ENCODE data around the gene CD2.
"Not testable (repeated sequence)": the region's sequence is repeated elsewhere in the genome, so short reads cannot be mapped to it uniquely, and the experiment has no call there.

CD2 gene

DNA sequence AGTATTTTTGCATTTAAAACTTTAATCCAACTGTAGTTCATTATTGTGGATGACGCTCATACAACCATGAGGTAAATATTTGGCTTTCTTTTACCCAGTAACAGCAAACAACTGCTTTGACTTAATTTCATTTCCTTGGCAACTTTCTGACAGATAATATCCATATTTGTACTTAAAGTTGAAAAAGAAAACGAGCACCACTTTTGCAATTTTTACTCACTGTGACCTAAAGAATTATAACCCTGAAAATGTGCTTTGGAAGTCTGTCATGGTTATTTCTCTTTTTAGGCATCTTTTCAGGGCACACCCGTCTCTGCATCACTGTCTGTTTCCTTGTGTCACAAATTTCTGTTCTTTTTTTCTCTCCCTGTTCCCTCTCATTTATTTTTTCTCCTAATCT is 918 bp upstream of the CD2 start:
- ChIA-PET CTCF (interaction anchor here (3.1 kb wide), 1 partner anchor 11 kb away, joined by 22 read pairs; no protein-coding TSS in a partner anchor), POLR2A (no interaction called here)
- TF ChIP-seq, protein P1, sequence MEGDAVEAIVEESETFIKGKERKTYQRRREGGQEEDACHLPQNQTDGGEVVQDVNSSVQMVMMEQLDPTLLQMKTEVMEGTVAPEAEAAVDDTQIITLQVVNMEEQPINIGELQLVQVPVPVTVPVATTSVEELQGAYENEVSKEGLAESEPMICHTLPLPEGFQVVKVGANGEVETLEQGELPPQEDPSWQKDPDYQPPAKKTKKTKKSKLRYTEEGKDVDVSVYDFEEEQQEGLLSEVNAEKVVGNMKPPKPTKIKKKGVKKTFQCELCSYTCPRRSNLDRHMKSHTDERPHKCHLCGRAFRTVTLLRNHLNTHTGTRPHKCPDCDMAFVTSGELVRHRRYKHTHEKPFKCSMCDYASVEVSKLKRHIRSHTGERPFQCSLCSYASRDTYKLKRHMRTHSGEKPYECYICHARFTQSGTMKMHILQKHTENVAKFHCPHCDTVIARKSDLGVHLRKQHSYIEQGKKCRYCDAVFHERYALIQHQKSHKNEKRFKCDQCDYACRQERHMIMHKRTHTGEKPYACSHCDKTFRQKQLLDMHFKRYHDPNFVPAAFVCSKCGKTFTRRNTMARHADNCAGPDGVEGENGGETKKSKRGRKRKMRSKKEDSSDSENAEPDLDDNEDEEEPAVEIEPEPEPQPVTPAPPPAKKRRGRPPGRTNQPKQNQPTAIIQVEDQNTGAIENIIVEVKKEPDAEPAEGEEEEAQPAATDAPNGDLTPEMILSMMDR (IDR thresholded peaks at IDR 0.05; ENCODE audit: control extremely low read depth, extremely low read depth, low read depth, missing control alignments): no peak
- no peak for DNase-seq (ENCODE audit: extremely low spot score)

DNA sequence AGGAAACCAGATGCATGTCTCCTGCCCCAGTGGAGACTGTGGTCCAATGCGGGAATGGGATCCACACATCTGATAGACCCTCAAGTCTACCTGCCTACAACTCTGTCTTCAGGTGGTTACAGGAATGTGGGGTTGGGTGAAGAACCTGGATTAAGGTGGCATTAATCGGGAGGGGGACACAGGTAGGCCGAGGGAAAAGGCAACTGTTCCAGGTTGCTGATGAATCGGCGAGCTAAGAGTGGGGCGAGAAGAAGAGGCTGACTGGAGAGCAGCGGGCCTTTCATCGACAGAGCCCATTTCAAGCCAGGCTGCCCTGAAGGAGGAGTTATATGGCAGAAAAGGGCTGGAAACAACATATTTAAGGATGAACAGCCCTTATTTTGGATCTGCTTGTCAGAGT is 836 bp downstream of the CD2 start:
- POLR2A ChIA-PET: no interaction called here
- DNase-seq (ENCODE audit: extremely low spot score): no peak
- CTCF ChIA-PET: interaction anchor here (0.8 to 3.1 kb wide), 5 partner anchors 9 to 52 kb away, joined by 3 to 22 read pairs (median 4); no protein-coding TSS in a partner anchor
- TF ChIP-seq, protein P1 (IDR thresholded peaks at IDR 0.05; ENCODE audit: control extremely low read depth, extremely low read depth, low read depth, missing control alignments): no peak

DNA sequence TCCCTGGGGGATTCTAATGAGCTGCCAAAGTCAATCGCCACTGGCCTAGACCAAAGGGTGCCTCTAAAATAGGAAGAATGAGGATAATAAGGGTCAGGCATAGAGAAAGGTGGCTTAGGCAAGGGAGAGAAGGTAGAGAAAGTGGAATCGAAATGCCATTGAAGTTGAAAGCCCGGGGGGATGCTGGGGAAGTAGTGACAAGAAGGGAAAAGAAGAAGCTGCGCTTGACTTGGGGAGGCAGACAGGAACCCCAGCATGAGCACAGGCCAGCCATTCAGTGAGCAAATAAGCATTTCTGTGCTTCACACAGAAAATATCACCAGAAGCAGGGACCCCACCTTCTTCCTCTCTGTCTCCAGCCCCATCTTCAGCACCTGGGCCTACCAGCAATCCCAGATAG is 1.5 kb downstream of the CD2 start:
- ChIA-PET CTCF (interaction anchor here (0.8 to 1.2 kb wide), 3 partner anchors 9 to 62 kb away, joined by 3 read pairs; no protein-coding TSS in a partner anchor), POLR2A (no interaction called here)
- no peak for DNase-seq (ENCODE audit: extremely low spot score)
- TF ChIP-seq, protein P1 (IDR thresholded peaks at IDR 0.05; ENCODE audit: control extremely low read depth, extremely low read depth, low read depth, missing control alignments): no peak

DNA sequence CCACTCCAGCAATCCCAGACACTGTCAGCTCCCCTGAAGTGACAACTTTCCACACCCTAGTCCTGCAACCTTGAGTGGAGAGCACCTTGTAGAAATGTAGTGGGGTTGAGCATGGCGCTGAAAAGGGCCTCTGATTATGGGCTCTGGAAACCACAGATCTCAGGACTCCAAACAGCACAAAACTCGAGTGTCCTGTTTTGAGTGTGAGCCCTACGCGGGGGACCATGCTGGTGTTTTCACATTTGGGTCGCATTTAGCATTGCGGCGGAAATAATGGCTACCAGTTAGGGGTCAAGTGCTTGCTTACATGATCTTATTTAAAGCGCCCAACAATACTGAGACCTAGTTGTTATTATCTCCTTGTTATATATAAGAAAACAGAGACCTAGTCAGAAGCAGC is 1.9 kb downstream of the CD2 start:
- POLR2A ChIA-PET; DNase-seq (ENCODE audit: extremely low spot score): not testable (repeated sequence)
- CTCF ChIA-PET: interaction anchor here (0.8 to 1.2 kb wide), 3 partner anchors 8 to 62 kb away, joined by 3 read pairs; no protein-coding TSS in a partner anchor

DNA sequence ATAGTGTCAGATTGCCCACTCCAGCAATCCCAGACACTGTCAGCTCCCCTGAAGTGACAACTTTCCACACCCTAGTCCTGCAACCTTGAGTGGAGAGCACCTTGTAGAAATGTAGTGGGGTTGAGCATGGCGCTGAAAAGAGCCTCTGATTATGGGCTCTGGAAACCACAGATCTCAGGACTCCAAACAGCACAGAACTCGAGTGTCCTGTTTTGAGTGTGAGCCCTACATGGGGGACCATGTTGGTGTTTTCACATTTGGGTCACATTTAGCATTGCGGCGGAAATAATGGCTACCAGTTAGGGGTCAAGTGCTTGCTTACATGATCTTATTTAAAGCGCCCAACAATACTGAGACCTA is 4.2 kb downstream of the CD2 start:
- CTCF ChIA-PET; POLR2A ChIA-PET; DNase-seq (ENCODE audit: extremely low spot score): not testable (repeated sequence)

DNA sequence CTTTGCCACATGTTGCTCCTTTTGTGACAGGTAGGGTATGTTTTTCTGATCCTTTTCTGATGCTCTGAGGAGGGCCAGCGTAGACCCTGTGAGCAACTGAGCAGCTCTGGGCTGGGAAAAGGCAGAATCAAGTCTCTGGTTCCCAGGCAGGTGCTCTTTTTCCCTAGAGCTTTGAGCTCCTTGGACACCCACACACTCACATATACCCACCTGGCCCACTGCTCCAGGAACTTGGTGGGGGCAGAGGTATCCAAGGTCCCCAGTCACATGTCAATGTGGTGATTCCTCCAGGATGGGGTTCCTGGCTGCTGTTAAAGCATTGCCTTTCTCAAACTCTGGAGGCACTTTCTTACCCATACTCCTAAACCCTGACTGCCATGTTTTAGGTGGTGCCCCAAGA is 5.4 kb downstream of the CD2 start:
- POLR2A ChIA-PET: no interaction called here
- DNase-seq (ENCODE audit: extremely low spot score): no peak
- CTCF ChIA-PET: interaction anchor here (0.9 to 1.4 kb wide), 2 partner anchors 21 to 185 kb away, joined by 3 read pairs; no protein-coding TSS in a partner anchor
- TF ChIP-seq, protein P1 (IDR thresholded peaks at IDR 0.05; ENCODE audit: control extremely low read depth, extremely low read depth, low read depth, missing control alignments): no peak

DNA sequence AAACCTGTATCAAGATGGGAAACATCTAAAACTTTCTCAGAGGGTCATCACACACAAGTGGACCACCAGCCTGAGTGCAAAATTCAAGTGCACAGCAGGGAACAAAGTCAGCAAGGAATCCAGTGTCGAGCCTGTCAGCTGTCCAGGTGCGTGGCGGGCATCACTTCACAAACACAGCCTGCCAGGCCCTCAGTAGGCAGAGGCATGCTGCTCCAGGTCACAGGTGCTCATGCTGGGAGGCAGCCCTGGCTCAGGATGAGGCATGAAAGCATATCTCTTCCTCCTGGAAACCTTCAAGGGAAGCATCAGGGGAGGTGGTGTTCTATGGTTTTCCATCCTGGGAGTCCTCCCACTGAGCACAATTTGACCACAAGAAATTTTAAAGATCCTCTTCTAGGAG is 6.3 kb downstream of the CD2 start:
- no peak for DNase-seq (ENCODE audit: extremely low spot score)
- CTCF ChIA-PET: interaction anchor here (1.0 to 1.9 kb wide), 4 partner anchors 9 to 118 kb away, joined by 4 to 5 read pairs (median 4); no protein-coding TSS in a partner anchor
- POLR2A ChIA-PET: no interaction called here
- TF ChIP-seq, protein P1 (IDR thresholded peaks at IDR 0.05; ENCODE audit: control extremely low read depth, extremely low read depth, low read depth, missing control alignments): no peak
